PC-9 (cell line): ENCODE results near the gene SEC14L1. TPM values are rescaled to one million over a fixed set of nuclear protein-coding genes. Genes with fewer than 3 reads are reported as not detected.

Source experiments
- BruUV-seq: library from RNA; stranded (reverse); fragments of 400-500 nt; replicated peaks from 2 replicates; lab custom pipeline; 2021; lab: Mats Ljungman, UMichigan
- CTCF ChIA-PET: fragments of 300-600 bp; sonication (Branson Sonifier 250); formaldehyde crosslinking; loops from one replicate; lab custom pipeline; 2022; ENCODE audit warnings: antibody characterized with exemption; lab: Charles Lee
- POLR2A ChIA-PET: fragments of 300-600 bp; sonication (Branson Sonifier 250); formaldehyde crosslinking; loops from one replicate; lab custom pipeline; 2022; ENCODE audit warnings: antibody characterized with exemption; ENCODE audit not compliant: unreplicated experiment; lab: Charles Lee
- DNase-seq, 2 experiments: peaks; one replicate each; pipeline versions ENCODE4 v3.0.0 to v3.0.0-alpha.2; 2015 to 2022; ENCODE audit warnings: mixed read lengths in 1 of 2
- H2AFZ ChIP-seq: fragments of 200-600 bp; sonication (generic); 2 replicates; pipeline ENCODE4 v1.8.1; 2017; ENCODE audit warnings: antibody characterized with exemption
- H3F3A ChIP-seq: fragments of 200-600 bp; sonication (generic); 2 replicates; pipeline ENCODE4 v1.8.1; 2017; ENCODE audit warnings: antibody characterized with exemption, mild to moderate bottlenecking, low read depth; ENCODE audit not compliant: insufficient read depth
- H3K27ac ChIP-seq: fragments of 200-600 bp; sonication (generic); 2 replicates; pipeline ENCODE4 v1.6.1; 2016; ENCODE audit warnings: mixed run types
- H3K27me3 ChIP-seq: fragments of 200-600 bp; sonication (generic); 2 replicates; pipeline ENCODE4 v1.6.1; 2016; ENCODE audit warnings: low read depth, mixed run types; ENCODE audit not compliant: insufficient read depth
- H3K36me3 ChIP-seq: fragments of 200-600 bp; sonication (generic); 2 replicates; pipeline ENCODE4 v1.6.1; 2016; ENCODE audit warnings: low read depth, mixed run types
- H3K4me1 ChIP-seq: fragments of 200-600 bp; sonication (generic); replicated peaks from 2 replicates; pipeline ENCODE4 v1.6.1; 2016; ENCODE audit warnings: mixed run types; ENCODE audit not compliant: insufficient read depth
- H3K4me2 ChIP-seq: fragments of 200-600 bp; sonication (generic); 2 replicates; pipeline ENCODE4 v1.6.1; 2017; ENCODE audit warnings: mixed run types
- H3K4me3 ChIP-seq: fragments of 200-600 bp; sonication (generic); 2 replicates; pipeline ENCODE4 v1.6.1; 2016; ENCODE audit warnings: mixed run types
- H3K79me2 ChIP-seq: fragments of 200-600 bp; sonication (generic); 2 replicates; pipeline ENCODE4 v1.6.1; 2017; ENCODE audit warnings: low read depth, mixed run types
- H3K9me2 ChIP-seq: fragments of 200-600 bp; sonication (generic); 2 replicates; pipeline ENCODE4 v1.8.1; 2017; ENCODE audit warnings: mild to moderate bottlenecking; ENCODE audit not compliant: insufficient read depth
- H3K9me3 ChIP-seq: fragments of 200-600 bp; sonication (generic); 2 replicates; pipeline ENCODE4 v1.8.1; 2016; ENCODE audit warnings: low read depth; ENCODE audit not compliant: insufficient read depth
- H4K20me1 ChIP-seq: fragments of 200-600 bp; sonication (generic); 2 replicates; pipeline ENCODE4 v1.8.1; 2017; ENCODE audit not compliant: insufficient read depth
- CTCF ChIP-seq: fragments of 200-600 bp; sonication (generic); conservative IDR thresholded peaks from 2 replicates; pipeline ENCODE4 v1.6.1; 2017; ENCODE audit warnings: mixed run types, antibody characterized with exemption, mild to moderate bottlenecking, moderate library complexity
- EZH2 ChIP-seq: fragments of 200-600 bp; sonication (generic); IDR thresholded peaks from 2 replicates; pipeline ENCODE4 v1.8.0; 2017; ENCODE audit warnings: antibody characterized with exemption, low read depth
- intact Hi-C: fragments of 100-400 bp; cut with micrococcal nuclease; formaldehyde crosslinking; loops from one replicate; pipeline ENCODE4 v1.10.0; 2022; ENCODE audit not compliant: unreplicated experiment
- total RNA-seq: library from RNA; stranded (reverse); gene quantifications from 2 replicates; pipeline ENCODE4 v1.2.3, GENCODE V29; 2021

The SEC14L1 gene
- total RNA-seq, 1 experiment from 2014 or later: 83.1 TPM

GRCh38 chr17:77208217-77208808 is 67.5 kb downstream of the SEC14L1 start:
- ChIA-PET POLR2A (no interaction called here), CTCF (no interaction called here)
- H3K4me2 ChIP-seq: no peak overlapping the region
- no peaks in the 10 kb centered on the region for H3K27me3 ChIP-seq
- no peak overlapping the region for H3K4me3 ChIP-seq
- TF ChIP-seq EZH2 (no peak), CTCF (no peak)
- intact Hi-C loops: loop anchor here (10.0 kb wide), 1 partner anchor 124 kb away; no protein-coding TSS in a partner anchor
- no peaks in the 10 kb centered on the region for H3K4me1 ChIP-seq
- no peak for DNase-seq
- no peak overlapping the region for H2AFZ ChIP-seq
- H3K9me2 ChIP-seq: no peaks in the 10 kb centered on the region
- H4K20me1 ChIP-seq: no peaks in the 10 kb centered on the region
- no peaks in the 10 kb centered on the region for H3F3A ChIP-seq
- H3K9me3 ChIP-seq: no peaks in the 10 kb centered on the region
- no peaks in the 10 kb centered on the region for H3K36me3 ChIP-seq
- no peak overlapping the region for H3K27ac ChIP-seq
- no TSS peak for BruUV-seq
- H3K79me2 ChIP-seq: no peaks in the 10 kb centered on the region

GRCh38 chr17:77208856-77209255 is 68.1 kb downstream of the SEC14L1 start:
- Histone ChIP-seq H3K9me2 (no peaks in the 10 kb centered on the region), H3K36me3 (no peaks in the 10 kb centered on the region), H3K9me3 (no peaks in the 10 kb centered on the region), H3K4me3 (no peak overlapping the region), H3K4me1 (no peaks in the 10 kb centered on the region), H3K4me2 (no peak overlapping the region), H4K20me1 (no peaks in the 10 kb centered on the region), H3K79me2 (no peaks in the 10 kb centered on the region), H3K27ac (no peak overlapping the region), H2AFZ (no peak overlapping the region), H3K27me3 (no peaks in the 10 kb centered on the region), H3F3A (no peaks in the 10 kb centered on the region)
- no peak for TF ChIP-seq CTCF
- TF ChIP-seq EZH2: no peak
- ChIA-PET POLR2A (no interaction called here), CTCF (no interaction called here)
- intact Hi-C loops: loop anchor here (10.0 kb wide), 1 partner anchor 124 kb away; no protein-coding TSS in a partner anchor
- BruUV-seq: no TSS peak
- DNase-seq: no peak

- POLR2A ChIA-PET: no interaction called here
- no TSS peak for BruUV-seq
Observed at GRCh38 chr17:77209330-77209748, 68.6 kb downstream of the SEC14L1 start.

More at GRCh38 chr17:77209330-77209748, 68.6 kb downstream of the SEC14L1 start:
- Histone ChIP-seq H3K4me1 (no peaks in the 10 kb centered on the region), H3K27me3 (no peaks in the 10 kb centered on the region), H3K4me3 (no peak overlapping the region), H3K9me3 (no peaks in the 10 kb centered on the region), H3K4me2 (no peak overlapping the region), H3K27ac (no peak overlapping the region), H3K9me2 (no peaks in the 10 kb centered on the region), H3K79me2 (no peaks in the 10 kb centered on the region), H3K36me3 (no peaks in the 10 kb centered on the region), H3F3A (no peaks in the 10 kb centered on the region), H2AFZ (no peak overlapping the region), H4K20me1 (no peaks in the 10 kb centered on the region)
- TF ChIP-seq EZH2: no peak
- no peak for TF ChIP-seq CTCF
- no peak for DNase-seq
- intact Hi-C loops: loop anchor here (10.0 kb wide), 1 partner anchor 125 kb away; no protein-coding TSS in a partner anchor
- CTCF ChIA-PET: no interaction called here
